Stimulated activated naive CD8-positive, alpha-beta T cell treated with anti-CD3 and anti-CD28 coated beads, Interleukin-15, Interleukin-2, amounts not matched to agents 100 ng/mL and 50 ng/mL, for 24 hours (primary cell): ENCODE results near the gene MED13L.
A peak's percentile ranks its signal among the peaks of the same experiment; 100 is the strongest.
"Not testable (repeated sequence)": the region's sequence is repeated elsewhere in the genome, so short reads cannot be mapped to it uniquely, and the experiment has no call there.

Source experiments
- H3K27ac Mint-ChIP-seq: one replicate; pipeline ENCODE4 v1.8.0; 2021; ENCODE audit warnings: mild to moderate bottlenecking, mixed read lengths
- H3K27me3 Mint-ChIP-seq: one replicate; pipeline ENCODE4 v1.8.0; 2021; ENCODE audit warnings: mixed read lengths
- H3K36me3 Mint-ChIP-seq: one replicate; pipeline ENCODE4 v1.8.0; 2021; ENCODE audit warnings: low read depth, mixed read lengths
- H3K4me1 Mint-ChIP-seq: one replicate; pipeline ENCODE4 v1.8.0; 2021; ENCODE audit warnings: low read depth, mixed read lengths
- H3K4me3 Mint-ChIP-seq: one replicate; pipeline ENCODE4 v1.8.0; 2021; ENCODE audit warnings: mild to moderate bottlenecking, mixed read lengths
- H3K9me3 Mint-ChIP-seq: one replicate; pipeline ENCODE4 v1.8.0; 2021; ENCODE audit warnings: mixed read lengths

Gene MED13L

GRCh38 chr12:116234148-116234547, 43.3 kb downstream of the MED13L start:
- not testable (repeated sequence) for H3K9me3 Mint-ChIP-seq, H3K4me3 Mint-ChIP-seq, H3K27me3 Mint-ChIP-seq, H3K27ac Mint-ChIP-seq
- peaks cover 10% of the 10 kb centered on the region for H3K36me3 Mint-ChIP-seq
- peaks cover 37% of the 10 kb centered on the region for H3K4me1 Mint-ChIP-seq

GRCh38 chr12:116233669-116234068, 43.8 kb downstream of the MED13L start:
- no peaks in the 10 kb centered on the region for H3K9me3 Mint-ChIP-seq
- no peak overlapping the region for H3K4me3 Mint-ChIP-seq
- no peaks in the 10 kb centered on the region for H3K27me3 Mint-ChIP-seq
- H3K36me3 Mint-ChIP-seq: peaks cover 10% of the 10 kb centered on the region
- no peak overlapping the region for H3K27ac Mint-ChIP-seq
- H3K4me1 Mint-ChIP-seq: peaks cover 37% of the 10 kb centered on the region

- Mint-ChIP-seq H3K27me3 (no peaks in the 10 kb centered on the region), H3K9me3 (no peaks in the 10 kb centered on the region), H3K4me1 (peaks cover 15% of the 10 kb centered on the region), H3K27ac (peak overlapping the region; percentile 8), H3K36me3 (peaks cover 21% of the 10 kb centered on the region), H3K4me3 (no peak overlapping the region)
These were observed 49.7 kb downstream of the MED13L start for GRCh38 chr12:116227811-116228210.

- H3K4me3 Mint-ChIP-seq: no peak overlapping the region
- H3K4me1 Mint-ChIP-seq: peaks cover 24% of the 10 kb centered on the region
- H3K9me3 Mint-ChIP-seq: no peaks in the 10 kb centered on the region
- H3K27me3 Mint-ChIP-seq: no peaks in the 10 kb centered on the region
- no peak overlapping the region for H3K27ac Mint-ChIP-seq
- peaks cover 23% of the 10 kb centered on the region for H3K36me3 Mint-ChIP-seq
These were observed 51.5 kb downstream of the MED13L start for GRCh38 chr12:116226026-116226425.

GRCh38 chr12:116222358-116222757, 55.1 kb downstream of the MED13L start:
- Mint-ChIP-seq H3K9me3 (no peaks in the 10 kb centered on the region), H3K4me1 (peaks cover 35% of the 10 kb centered on the region), H3K36me3 (peaks cover 24% of the 10 kb centered on the region), H3K4me3 (no peak overlapping the region), H3K27me3 (no peaks in the 10 kb centered on the region), H3K27ac (peak overlapping the region; percentile 45)

GRCh38 chr12:116220756-116221155, 56.7 kb downstream of the MED13L start:
- Mint-ChIP-seq H3K36me3 (peaks cover 21% of the 10 kb centered on the region), H3K4me3 (no peak overlapping the region), H3K27ac (no peak overlapping the region), H3K4me1 (peaks cover 45% of the 10 kb centered on the region), H3K27me3 (no peaks in the 10 kb centered on the region), H3K9me3 (no peaks in the 10 kb centered on the region)

- Mint-ChIP-seq H3K27ac (peak overlapping the region; percentile 47), H3K4me1 (peaks cover 64% of the 10 kb centered on the region), H3K36me3 (peaks cover 10% of the 10 kb centered on the region), H3K27me3 (no peaks in the 10 kb centered on the region), H3K4me3 (peak overlapping the region; percentile 3), H3K9me3 (no peaks in the 10 kb centered on the region)
These were observed 60.3 kb downstream of the MED13L start for GRCh38 chr12:116217045-116217735.

GRCh38 chr12:116216022-116216756, 61.3 kb downstream of the MED13L start:
- Mint-ChIP-seq H3K36me3 (peaks cover 6% of the 10 kb centered on the region), H3K27me3 (no peaks in the 10 kb centered on the region), H3K27ac (no peak overlapping the region), H3K4me3 (no peak overlapping the region), H3K4me1 (peaks cover 66% of the 10 kb centered on the region), H3K9me3 (no peaks in the 10 kb centered on the region)

- no peak overlapping the region for H3K27ac Mint-ChIP-seq
- peaks cover 6% of the 10 kb centered on the region for H3K36me3 Mint-ChIP-seq
- H3K9me3 Mint-ChIP-seq: no peaks in the 10 kb centered on the region
- H3K4me1 Mint-ChIP-seq: peaks cover 78% of the 10 kb centered on the region
- no peaks in the 10 kb centered on the region for H3K27me3 Mint-ChIP-seq
- no peak overlapping the region for H3K4me3 Mint-ChIP-seq
These were observed 62.5 kb downstream of the MED13L start for GRCh38 chr12:116215023-116215422.

- no peaks in the 10 kb centered on the region for H3K9me3 Mint-ChIP-seq
- H3K27ac Mint-ChIP-seq: no peak overlapping the region
- H3K4me3 Mint-ChIP-seq: no peak overlapping the region
- H3K4me1 Mint-ChIP-seq: peaks cover 86% of the 10 kb centered on the region
- H3K36me3 Mint-ChIP-seq: peaks cover 6% of the 10 kb centered on the region
- H3K27me3 Mint-ChIP-seq: no peaks in the 10 kb centered on the region
These were observed 63.5 kb downstream of the MED13L start for GRCh38 chr12:116213885-116214527.

- H3K27ac Mint-ChIP-seq: peak overlapping the region; percentile 49
- H3K36me3 Mint-ChIP-seq: peaks cover 6% of the 10 kb centered on the region
- no peaks in the 10 kb centered on the region for H3K27me3 Mint-ChIP-seq
- no peak overlapping the region for H3K4me3 Mint-ChIP-seq
- peaks cover 82% of the 10 kb centered on the region for H3K4me1 Mint-ChIP-seq
- H3K9me3 Mint-ChIP-seq: no peaks in the 10 kb centered on the region
These were observed 64.5 kb downstream of the MED13L start for GRCh38 chr12:116213014-116213413.

GRCh38 chr12:116210762-116211161, 66.7 kb downstream of the MED13L start:
- no peaks in the 10 kb centered on the region for H3K27me3 Mint-ChIP-seq
- peak overlapping the region; percentile 60 for H3K27ac Mint-ChIP-seq
- H3K9me3 Mint-ChIP-seq: no peaks in the 10 kb centered on the region
- no peaks in the 10 kb centered on the region for H3K36me3 Mint-ChIP-seq
- peaks cover 75% of the 10 kb centered on the region for H3K4me1 Mint-ChIP-seq
- peak overlapping the region; percentile 58 for H3K4me3 Mint-ChIP-seq

GRCh38 chr12:116210131-116210530, 67.4 kb downstream of the MED13L start:
- H3K4me1 Mint-ChIP-seq: peaks cover 71% of the 10 kb centered on the region
- H3K4me3 Mint-ChIP-seq: no peak overlapping the region
- no peak overlapping the region for H3K27ac Mint-ChIP-seq
- H3K36me3 Mint-ChIP-seq: no peaks in the 10 kb centered on the region
- no peaks in the 10 kb centered on the region for H3K27me3 Mint-ChIP-seq
- H3K9me3 Mint-ChIP-seq: no peaks in the 10 kb centered on the region

- Mint-ChIP-seq H3K4me1 (peaks cover 69% of the 10 kb centered on the region), H3K27ac (no peak overlapping the region)
These were observed 68.0 kb downstream of the MED13L start for GRCh38 chr12:116209503-116209902.

GRCh38 chr12:116207274-116207673, 70.2 kb downstream of the MED13L start:
- peaks cover 4% of the 10 kb centered on the region for H3K36me3 Mint-ChIP-seq
- no peaks in the 10 kb centered on the region for H3K9me3 Mint-ChIP-seq
- peaks cover 62% of the 10 kb centered on the region for H3K4me1 Mint-ChIP-seq
- no peaks in the 10 kb centered on the region for H3K27me3 Mint-ChIP-seq
- H3K4me3 Mint-ChIP-seq: no peak overlapping the region
- no peak overlapping the region for H3K27ac Mint-ChIP-seq

More at GRCh38 chr12:116209503-116209902, 68.0 kb downstream of the MED13L start:
- no peaks in the 10 kb centered on the region for H3K9me3 Mint-ChIP-seq
- no peaks in the 10 kb centered on the region for H3K36me3 Mint-ChIP-seq
- H3K4me3 Mint-ChIP-seq: no peak overlapping the region
- no peaks in the 10 kb centered on the region for H3K27me3 Mint-ChIP-seq
